A549 treated with Mapracorat at 1 μM for 4 hours (cell line): ENCODE measurements around the gene MAP2. TPM values are rescaled to one million over a fixed set of nuclear protein-coding genes. Genes with fewer than 3 reads are reported as not detected.

Source experiments
- total RNA-seq: library from RNA; stranded (reverse); fragments of 200-300 nt; extraction: Qiagen RNA extraction; gene quantifications from 5 replicates; pipeline ENCODE4 v1.2.3, GENCODE V29; 2022

The MAP2 gene
- total RNA-seq, result 0.74 to 1.9 TPM (median 1.4 TPM) in 5 replicates

GRCh38 chr2:209423562-209424198 is at the start of gene MAP2:
TSS of gene MAP2 (plus strand) at chr2:209424047. CDS start at chr2:209653171, 229,124 bp downstream.

GRCh38 chr2:209771474-209772289 is 347.8 kb downstream of the MAP2 start, which contains the start of gene UNC80:
TSS of gene UNC80 (plus strand) at chr2:209771832. CDS start at chr2:209772073, 241 bp downstream.

